Measurements from ENCODE around the gene CCDC188.

The CCDC188 gene

GRCh38 chr22:20184501-20185165 is 33.8 kb upstream of the CCDC188 start:
- no peak for DNase-seq (ENCODE audit: low read depth in 2 of 2)

DNA sequence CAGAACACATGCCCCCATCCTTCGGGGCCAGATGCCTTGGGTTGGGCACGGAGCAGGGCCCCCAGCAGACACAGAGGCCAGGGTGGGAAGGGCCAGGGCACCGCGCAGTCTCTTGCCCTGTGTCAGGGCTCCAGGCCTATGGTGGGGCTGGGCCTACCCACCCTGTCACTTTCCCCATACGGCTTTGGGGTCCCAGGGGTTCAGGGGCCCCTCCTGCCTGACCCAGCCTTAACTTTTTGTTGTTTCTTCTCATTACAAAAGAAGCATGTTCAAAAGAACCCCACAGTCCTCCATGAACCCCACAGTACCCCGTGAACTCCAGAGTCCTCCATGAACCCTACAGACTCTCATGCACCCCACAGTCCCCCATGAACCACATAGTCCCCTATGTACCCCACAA is 33.0 kb upstream of the CCDC188 start:
- no peak for DNase-seq (ENCODE audit: low read depth in 2 of 2)

DNA sequence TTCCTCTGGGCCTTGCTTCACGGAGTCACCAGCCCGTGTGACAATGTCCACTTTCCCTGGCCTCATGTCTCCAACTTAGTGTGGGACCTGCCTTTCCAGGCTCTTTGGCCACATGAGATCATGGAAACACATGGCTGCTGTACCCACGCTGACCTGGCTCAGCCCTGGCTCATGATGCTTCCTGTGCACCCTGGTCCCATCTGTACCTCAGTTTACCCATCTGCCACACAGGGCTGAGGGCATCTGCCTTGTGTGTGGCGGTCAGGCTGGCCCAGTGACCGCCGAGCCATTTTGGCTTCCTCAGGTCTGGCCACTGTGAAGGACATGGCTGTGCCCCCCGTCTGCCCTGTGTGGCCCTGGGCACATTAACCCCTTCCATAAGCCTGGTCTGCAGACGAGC is 32.2 kb upstream of the CCDC188 start:
- DNase-seq (ENCODE audit: low read depth in 2 of 2), result no peak

DNA sequence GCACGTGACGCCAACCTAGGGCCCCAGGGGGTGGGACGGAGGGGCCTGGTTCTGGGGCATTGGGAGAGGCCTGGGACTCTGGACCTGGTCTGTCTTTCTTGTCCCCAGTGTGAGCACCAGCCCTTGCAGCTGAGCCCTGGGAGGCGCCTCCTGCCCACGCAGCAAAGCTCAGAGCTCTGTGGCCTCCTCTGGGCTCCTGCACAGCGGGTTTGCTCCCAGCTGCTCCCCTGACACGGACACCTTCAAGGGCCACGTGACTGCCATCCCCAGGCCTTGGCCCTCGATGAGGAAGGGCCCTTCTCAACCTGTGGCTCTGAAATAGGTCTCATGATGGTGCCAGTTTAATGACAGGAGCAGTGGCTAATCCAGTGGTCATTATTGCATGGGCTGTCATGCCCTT is 31.5 kb upstream of the CCDC188 start:
- no peak for DNase-seq (ENCODE audit: low read depth in 2 of 2)

DNA sequence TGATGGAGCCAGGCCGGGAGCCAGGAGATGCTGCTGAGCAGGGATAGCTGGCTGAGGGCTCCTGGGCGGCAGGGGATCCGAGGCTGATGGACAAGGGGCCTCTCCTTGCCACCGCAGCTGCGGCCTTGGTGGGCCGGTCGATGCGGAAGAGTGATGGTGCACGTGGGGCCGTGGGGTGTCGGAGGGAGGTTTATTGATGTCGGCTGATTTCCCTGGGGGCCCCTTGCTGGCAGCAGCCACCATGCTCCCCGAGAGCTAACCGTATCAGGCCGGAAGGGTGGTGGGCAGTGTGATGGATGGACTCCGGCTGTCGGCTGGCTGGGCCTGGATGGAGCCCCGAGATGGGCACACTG is 31.0 kb upstream of the CCDC188 start:
- DNase-seq (ENCODE audit: low read depth in 2 of 2), result no peak

- no peak for DNase-seq (ENCODE audit: low read depth in 2 of 2)
Observed at GRCh38 chr22:20181194-20181883, 30.5 kb upstream of the CCDC188 start.

- no peak for DNase-seq (ENCODE audit: low read depth in 2 of 2)
Observed at GRCh38 chr22:20180640-20181039, 29.8 kb upstream of the CCDC188 start.

- no peak for DNase-seq (ENCODE audit: low read depth in 2 of 2)
Observed at GRCh38 chr22:20180245-20180630, 29.4 kb upstream of the CCDC188 start.

DNA sequence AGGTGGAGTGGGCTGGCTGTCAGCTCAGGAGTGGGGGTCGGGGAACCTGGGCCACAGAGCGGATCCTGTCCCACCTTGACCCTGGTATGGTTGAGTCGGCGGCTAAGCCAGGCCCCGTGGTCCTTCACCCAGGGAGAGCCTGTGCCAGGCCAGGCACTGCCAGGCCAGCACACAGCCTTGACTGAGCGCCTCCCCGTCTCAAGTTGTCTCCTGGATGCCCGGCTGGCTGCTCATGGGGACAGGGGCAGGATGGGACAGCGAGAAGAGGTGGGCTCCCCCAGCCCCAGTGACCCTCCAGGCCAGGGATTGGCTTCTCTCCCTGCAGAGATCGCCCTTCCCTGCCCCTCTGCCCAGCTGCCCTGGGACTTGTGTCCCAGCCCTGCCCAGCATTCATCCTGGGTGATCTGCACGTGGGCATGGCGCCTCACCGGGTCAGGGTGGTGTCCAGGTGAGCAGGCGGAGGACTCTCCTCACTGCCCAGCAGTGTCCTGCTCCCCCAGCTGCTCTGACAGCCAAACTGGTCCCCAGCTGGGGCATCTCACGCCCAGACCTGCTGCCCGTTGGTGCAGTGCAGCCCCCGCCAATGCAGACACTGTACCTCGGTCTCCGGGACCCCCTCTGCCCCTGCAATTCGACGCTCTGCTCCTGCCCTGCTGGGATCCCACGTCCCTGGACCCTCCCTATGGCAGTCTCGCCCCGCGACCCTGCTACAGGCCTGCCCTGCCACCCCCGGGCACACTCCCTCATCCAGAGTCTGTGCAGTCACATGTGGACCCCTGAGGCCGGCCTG is 28.8 kb upstream of the CCDC188 start:
- no peak for DNase-seq (ENCODE audit: low read depth in 2 of 2)

DNA sequence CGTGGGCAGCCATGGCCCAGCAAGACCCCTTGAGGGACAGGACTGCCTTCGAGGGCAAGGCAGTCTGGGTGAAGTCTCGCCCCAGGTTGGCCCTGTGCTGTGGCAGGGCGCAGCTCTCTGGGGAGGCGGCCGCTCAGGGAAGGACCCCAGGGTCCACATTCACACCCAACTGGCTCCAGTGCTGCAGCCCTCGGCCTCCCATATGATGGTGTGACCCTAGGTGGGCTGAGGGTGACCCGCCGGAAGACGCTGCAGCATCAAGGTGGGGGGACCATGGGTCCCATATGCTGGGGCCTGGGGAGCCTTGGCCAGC is 28.0 kb upstream of the CCDC188 start:
- DNase-seq (ENCODE audit: low read depth in 2 of 2), result no peak

DNA sequence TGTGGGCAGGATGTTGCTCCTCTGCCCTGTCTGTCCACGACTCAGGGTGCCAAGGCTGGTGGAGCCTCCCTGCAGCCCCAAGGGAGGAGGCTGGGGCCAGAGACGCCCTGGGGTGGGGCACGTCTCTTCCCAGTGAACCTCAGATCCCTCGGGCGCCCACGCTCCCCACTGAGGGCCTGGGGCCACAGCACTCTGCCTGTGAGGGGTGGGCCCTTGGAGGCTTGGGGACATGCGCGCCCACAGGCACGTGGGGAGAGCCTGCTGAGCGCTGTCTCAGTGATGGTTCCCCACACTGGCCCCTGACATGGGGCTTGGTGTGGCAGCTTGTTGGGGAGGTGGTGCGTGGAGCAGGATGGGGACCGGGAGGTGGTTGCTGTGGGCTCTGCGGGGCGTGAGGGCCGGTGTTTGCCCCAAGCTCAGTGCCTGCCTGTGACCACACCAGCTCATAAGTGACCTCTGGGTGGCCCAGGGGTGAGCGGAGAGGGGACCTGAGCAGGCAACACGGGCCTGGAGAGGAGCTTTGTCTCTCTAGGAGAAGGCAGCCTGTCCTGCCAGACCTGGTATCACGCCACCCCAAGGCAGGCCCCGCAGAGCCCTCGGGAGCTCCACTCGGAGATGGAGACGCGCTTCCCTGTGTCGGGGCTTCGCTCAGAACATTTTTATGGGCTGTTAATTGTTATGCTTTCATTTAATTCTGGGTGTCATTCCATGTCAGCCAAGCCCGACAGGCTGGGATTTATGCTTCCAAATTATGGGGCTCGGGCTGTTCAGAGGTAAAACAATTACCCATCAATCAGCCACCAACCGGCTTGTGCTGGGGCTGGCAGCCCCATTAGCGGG is 27.4 kb upstream of the CCDC188 start:
- DNase-seq (ENCODE audit: low read depth in 2 of 2), result no peak

DNA sequence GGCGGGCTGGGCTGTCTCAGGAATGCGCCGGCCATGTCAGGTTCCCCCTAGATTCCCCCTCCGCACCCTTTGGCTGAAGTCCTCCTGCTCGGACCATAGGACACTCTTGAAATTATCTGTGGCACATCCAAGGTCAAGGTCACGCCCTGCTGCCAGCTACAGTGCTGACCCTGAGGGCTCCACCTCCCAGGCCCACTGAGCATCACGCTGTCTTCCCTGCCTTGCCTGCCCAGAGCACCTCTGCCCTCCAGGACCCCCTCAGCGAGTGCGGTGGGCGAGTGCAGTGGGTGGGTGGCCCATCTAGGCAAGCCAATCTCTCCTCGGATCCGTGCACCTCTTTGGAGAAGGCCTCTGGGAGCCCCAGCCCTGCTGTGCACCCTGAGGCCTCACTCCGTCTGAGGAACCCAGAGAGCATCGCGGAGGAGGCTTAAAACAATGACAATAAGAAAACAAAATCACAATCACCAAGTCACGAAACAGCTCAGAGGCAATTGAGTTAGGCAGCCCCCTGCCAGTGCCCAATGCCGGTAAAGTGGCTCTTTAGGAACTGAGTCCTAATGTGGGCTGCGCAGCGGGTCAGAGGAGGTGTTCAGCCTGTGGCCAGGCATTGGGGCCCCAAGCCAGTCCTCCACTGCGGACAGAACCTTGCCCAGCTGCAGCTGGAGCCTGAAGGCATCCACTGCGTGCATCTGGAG is 26.5 kb upstream of the CCDC188 start:
- no peak for DNase-seq (ENCODE audit: low read depth in 2 of 2)

GRCh38 chr22:20176421-20177085 is 25.7 kb upstream of the CCDC188 start:
- no peak for DNase-seq (ENCODE audit: low read depth in 2 of 2)

DNA sequence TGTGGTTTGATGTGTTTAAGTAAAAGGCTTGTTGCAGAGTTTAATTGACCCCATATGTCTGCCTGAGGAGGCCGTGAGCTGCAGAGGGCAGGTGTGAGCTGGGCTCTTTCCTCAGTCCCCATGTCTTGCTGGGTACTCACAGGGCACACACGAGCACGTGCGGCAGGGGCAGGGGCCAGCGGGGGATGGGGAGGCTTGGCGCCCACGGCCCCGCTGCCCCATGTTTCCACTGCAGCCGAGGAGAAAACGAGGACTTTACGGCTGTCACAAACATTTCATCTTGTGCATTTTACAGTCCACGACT is 24.7 kb upstream of the CCDC188 start:
- no peak for DNase-seq (ENCODE audit: low read depth in 2 of 2)

DNA sequence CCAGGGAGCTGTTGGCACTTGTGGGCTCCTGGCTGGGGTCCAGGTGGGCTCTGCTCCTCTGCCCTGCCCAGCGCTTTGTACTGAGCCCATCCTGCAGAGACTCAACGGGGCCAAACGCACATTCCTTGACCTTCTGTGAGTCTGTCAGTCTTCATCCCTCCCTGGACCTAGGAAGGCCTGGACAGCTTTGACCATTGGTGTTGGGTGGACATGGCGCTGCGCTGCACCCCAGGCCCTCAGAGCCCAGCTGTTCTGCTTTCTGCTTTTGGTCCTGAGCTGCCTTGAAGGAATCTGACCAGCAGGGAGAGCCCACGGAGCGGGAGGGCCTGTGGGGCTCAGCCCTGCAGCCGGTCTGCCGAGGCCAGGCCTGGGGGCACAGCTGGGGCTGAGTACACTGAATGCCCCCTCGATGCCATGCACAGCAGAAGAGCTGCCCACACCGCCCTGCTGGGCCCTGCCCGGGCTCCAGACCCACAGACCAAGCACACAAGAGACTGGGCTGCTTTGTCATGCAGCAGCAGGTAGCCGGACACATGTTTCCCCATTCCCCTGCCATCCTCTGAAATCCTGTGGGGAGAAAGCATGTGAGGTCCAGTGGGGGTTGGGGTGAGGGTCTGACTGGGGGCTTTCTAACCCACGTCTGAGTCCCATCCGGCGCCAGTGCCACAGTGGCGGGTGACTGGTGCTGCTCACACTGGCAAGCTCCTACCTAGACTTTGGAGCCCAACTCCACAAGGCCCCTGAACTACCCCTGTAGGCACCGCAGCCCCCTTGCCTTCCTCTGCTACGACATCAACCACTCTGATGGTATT is 24.1 kb upstream of the CCDC188 start:
- DNase-seq (ENCODE audit: low read depth in 2 of 2), result no peak

- DNase-seq (ENCODE audit: low read depth in 2 of 2), result no peak
Observed at GRCh38 chr22:20173772-20174171, 22.9 kb upstream of the CCDC188 start.

DNA sequence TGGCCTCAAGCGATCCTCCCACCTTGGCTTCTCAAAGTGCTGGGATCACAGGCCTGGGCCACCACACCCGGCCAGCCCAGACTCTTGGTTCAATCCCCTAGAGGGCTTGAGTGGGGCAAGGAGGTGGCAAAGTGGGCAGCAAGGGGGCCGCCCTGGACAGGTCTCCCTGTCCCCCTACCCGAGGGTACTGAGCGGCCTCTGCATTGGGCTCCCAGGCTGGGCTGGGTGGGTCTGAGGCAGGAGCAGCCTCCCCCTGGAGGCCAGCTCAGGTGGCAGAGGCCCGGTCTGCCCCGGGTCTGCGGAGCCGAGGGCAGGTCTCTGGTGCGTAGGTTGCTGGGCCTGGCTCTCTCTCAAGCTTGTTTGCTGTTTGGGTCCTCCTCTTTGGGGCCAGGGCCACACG is 22.4 kb upstream of the CCDC188 start:
- no peak for DNase-seq (ENCODE audit: low read depth in 2 of 2)

DNA sequence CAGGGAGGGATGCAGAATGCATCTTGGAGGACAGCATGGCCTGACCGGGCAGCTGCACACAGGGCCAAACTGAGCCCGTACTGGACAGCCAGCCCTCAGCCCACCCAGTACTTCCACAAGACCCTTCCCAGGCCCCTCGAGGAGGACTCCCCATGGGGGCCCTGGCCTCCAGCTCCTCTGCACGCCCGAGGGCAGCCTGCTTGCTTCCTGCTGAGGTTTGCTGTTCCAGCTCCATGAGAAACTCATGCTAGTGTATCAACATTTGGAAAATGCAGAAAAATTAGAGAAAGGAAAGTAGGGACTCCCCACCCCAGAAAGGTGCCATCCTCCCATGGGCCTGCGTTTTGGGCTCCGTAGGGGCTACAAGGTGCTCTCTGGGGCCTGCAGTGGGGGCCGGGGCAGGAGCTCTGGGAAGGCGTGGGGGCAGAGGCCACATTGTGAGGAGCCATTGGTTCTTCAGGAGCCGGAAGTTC is 21.3 kb upstream of the CCDC188 start:
- no peak for DNase-seq (ENCODE audit: low read depth in 2 of 2)

GRCh38 chr22:20171288-20172140 is 20.7 kb upstream of the CCDC188 start:
- no peak for DNase-seq (ENCODE audit: low read depth in 2 of 2)

All from stimulated activated CD8-positive, alpha-beta memory T cell treated with anti-CD3 and anti-CD28 coated beads, Interleukin-7, amount 100 ng/mL, for 4 hours (primary cell).